DND-41 (cell line): Measurements from ENCODE around the gene ZC3H18.

Experiments used
- ATAC-seq: fragments of 200-7000 bp; cut with Tn5 transposase; 3 replicates; pipeline ENCODE4 v1.9.1; 2021; ENCODE audit warnings: low read depth; ENCODE audit not compliant: insufficient read depth
- DNase-seq: peaks from one replicate; pipeline ENCODE4 v3.0.0-alpha.2; 2020
- H2AFZ ChIP-seq: 2 replicates; pipeline ENCODE4 v1.6.0; 2012; ENCODE audit warnings: low read depth, low read length
- H3K27ac ChIP-seq: 2 replicates; pipeline ENCODE4 v1.5.1; 2012; ENCODE audit warnings: low read length, inconsistent platforms
- H3K27me3 ChIP-seq: fragments of 200-600 bp; sonication (generic); 2 replicates; pipeline ENCODE4 v1.6.0; 2012; ENCODE audit warnings: low read length, mild to moderate bottlenecking, inconsistent platforms; ENCODE audit not compliant: insufficient read depth, poor library complexity
- H3K36me3 ChIP-seq: 2 replicates; pipeline ENCODE4 v1.5.1; 2012; ENCODE audit warnings: low read length, inconsistent platforms; ENCODE audit not compliant: insufficient read depth
- H3K4me1 ChIP-seq: 2 replicates; pipeline ENCODE4 v1.5.1; 2012; ENCODE audit warnings: mild to moderate bottlenecking, low read length; ENCODE audit not compliant: insufficient read depth
- H3K4me2 ChIP-seq: 2 replicates; pipeline ENCODE4 v1.6.0; 2012; ENCODE audit warnings: mild to moderate bottlenecking, moderate library complexity, low read length, inconsistent platforms; ENCODE audit not compliant: insufficient read depth
- H3K4me3 ChIP-seq, 2 experiments: fragments of 200-600 bp in 1 of 2; shearing (Covaris generic) in 1 of 2; 2 replicates each; pipeline ENCODE4 v1.5.1; 2012 to 2016; ENCODE audit warnings: inconsistent platforms in 2 of 2, low read length in 2 of 2, mild to moderate bottlenecking in 2 of 2, low read depth in 1 of 2, moderate library complexity in 1 of 2
- H3K79me2 ChIP-seq: 2 replicates; pipeline ENCODE4 v1.6.0; 2012; ENCODE audit warnings: low read length, inconsistent platforms; ENCODE audit not compliant: insufficient read depth
- H3K9ac ChIP-seq: 2 replicates; pipeline ENCODE4 v1.6.0; 2012; ENCODE audit warnings: low read depth, mild to moderate bottlenecking, inconsistent platforms, low read length, moderate library complexity
- H3K9me3 ChIP-seq: 2 replicates; pipeline ENCODE4 v1.5.1; 2012; ENCODE audit warnings: low read length, moderate library complexity, mild to moderate bottlenecking, inconsistent platforms; ENCODE audit not compliant: insufficient read depth, severe bottlenecking
- H4K20me1 ChIP-seq: 2 replicates; pipeline ENCODE4 v1.6.0; 2012; ENCODE audit warnings: low read length; ENCODE audit not compliant: insufficient read depth
- EZH2 ChIP-seq: IDR thresholded peaks from 3 replicates; pipeline ENCODE4 v1.6.1; 2012; ENCODE audit warnings: borderline replicate concordance, low read depth, mild to moderate bottlenecking, moderate library complexity, low read length, inconsistent platforms; ENCODE audit not compliant: severe bottlenecking
- TF ChIP-seq, protein P1 (sequence below): IDR thresholded peaks from 2 replicates; pipeline ENCODE4 v1.5.1; 2012; ENCODE audit warnings: borderline replicate concordance, low read length, moderate library complexity, mild to moderate bottlenecking; ENCODE audit not compliant: poor library complexity, severe bottlenecking; ENCODE audit errors: extremely low read depth

Gene ZC3H18

DNA sequence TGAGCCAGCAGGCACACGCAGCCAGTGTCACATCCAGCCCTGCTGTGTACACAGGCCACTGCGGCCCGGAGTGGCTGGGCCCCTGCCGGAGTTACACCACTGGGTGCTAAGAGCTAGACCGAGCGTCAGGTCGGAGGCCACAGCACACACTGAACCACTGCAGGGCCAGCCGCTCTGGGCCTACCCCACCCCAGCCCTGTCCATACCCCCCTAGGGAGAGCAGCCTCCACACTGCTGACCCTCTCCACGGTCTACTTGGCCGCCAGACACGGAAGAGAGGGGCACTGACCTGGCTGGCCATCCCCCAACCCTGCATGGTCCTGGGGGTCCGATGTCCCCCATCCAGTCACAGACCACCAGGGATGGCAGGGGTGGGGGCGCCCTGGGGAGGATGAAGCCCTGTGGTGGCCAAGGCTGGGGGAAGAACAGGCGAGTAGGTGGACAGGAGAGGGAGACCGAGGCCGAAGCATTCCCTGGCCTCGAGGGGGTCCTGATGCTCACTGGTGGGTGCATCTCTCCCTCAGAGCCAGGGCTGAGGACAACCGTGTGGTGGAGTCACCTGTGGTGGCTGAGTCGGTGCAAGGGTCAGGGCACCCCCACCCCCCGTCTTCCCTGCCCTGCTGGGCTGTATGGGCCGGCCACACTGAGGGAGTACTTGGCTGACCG, 34.9 kb upstream of the ZC3H18 start:
- H3K36me3 ChIP-seq: no peaks in the 10 kb centered on the region; the same call in 1 of the 2 replicates
- TF ChIP-seq, protein P1, sequence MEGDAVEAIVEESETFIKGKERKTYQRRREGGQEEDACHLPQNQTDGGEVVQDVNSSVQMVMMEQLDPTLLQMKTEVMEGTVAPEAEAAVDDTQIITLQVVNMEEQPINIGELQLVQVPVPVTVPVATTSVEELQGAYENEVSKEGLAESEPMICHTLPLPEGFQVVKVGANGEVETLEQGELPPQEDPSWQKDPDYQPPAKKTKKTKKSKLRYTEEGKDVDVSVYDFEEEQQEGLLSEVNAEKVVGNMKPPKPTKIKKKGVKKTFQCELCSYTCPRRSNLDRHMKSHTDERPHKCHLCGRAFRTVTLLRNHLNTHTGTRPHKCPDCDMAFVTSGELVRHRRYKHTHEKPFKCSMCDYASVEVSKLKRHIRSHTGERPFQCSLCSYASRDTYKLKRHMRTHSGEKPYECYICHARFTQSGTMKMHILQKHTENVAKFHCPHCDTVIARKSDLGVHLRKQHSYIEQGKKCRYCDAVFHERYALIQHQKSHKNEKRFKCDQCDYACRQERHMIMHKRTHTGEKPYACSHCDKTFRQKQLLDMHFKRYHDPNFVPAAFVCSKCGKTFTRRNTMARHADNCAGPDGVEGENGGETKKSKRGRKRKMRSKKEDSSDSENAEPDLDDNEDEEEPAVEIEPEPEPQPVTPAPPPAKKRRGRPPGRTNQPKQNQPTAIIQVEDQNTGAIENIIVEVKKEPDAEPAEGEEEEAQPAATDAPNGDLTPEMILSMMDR: no peak
- TF ChIP-seq EZH2: no peak
- H3K27me3 ChIP-seq: no peaks in the 10 kb centered on the region
- ATAC-seq (no peak), DNase-seq (no peak)
- no peak overlapping the region for H3K27ac ChIP-seq
- H3K9me3 ChIP-seq: no peaks in the 10 kb centered on the region
- peaks cover 9% of the 10 kb centered on the region for H3K4me1 ChIP-seq
- H2AFZ ChIP-seq: no peak overlapping the region
- H3K4me2 ChIP-seq: peak overlapping the region; percentile 83
- H3K79me2 ChIP-seq: peaks cover 5% of the 10 kb centered on the region; the same call in 1 of the 2 replicates
- peak overlapping the region; percentile 76; the same call in 1 of the 2 replicates for H3K9ac ChIP-seq
- no peaks in the 10 kb centered on the region; the same call in 1 of the 2 replicates for H4K20me1 ChIP-seq
- peak overlapping the region in 1 of 2 experiments; percentile 62; a peak in 3 of 4 replicates for H3K4me3 ChIP-seq

DNA sequence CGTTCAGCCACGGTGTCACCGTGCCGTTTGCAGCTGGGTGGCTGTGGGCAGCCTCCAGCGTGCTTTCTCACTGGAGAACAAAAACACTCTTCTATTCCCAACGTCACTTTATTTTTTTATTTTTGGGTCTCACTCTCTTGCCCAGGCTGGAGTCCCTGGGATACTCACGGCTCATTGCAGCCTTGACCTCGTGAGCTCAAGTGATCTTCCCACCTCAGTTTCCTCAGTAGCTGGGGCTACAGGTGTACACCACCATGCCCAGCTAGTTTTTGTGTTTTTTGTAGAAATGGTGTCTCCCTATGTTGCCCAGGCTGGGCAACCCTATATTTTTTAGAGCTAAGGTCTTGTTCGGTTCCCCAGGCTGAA, 34.4 kb upstream of the ZC3H18 start:
- no peaks in the 10 kb centered on the region for H3K27me3 ChIP-seq
- no peak overlapping the region for H3K27ac ChIP-seq
- H3K4me1 ChIP-seq: peaks cover 9% of the 10 kb centered on the region
- H2AFZ ChIP-seq: no peak overlapping the region
- H3K4me2 ChIP-seq: peak overlapping the region; percentile 83; the same call in 1 of the 2 replicates
- TF ChIP-seq, protein P1: no peak
- TF ChIP-seq EZH2: no peak
- H3K36me3 ChIP-seq: no peaks in the 10 kb centered on the region; the same call in 1 of the 2 replicates
- H3K79me2 ChIP-seq: peaks cover 5% of the 10 kb centered on the region; the same call in 1 of the 2 replicates
- DNase-seq (no peak), ATAC-seq (no peak)
- H3K9me3 ChIP-seq: no peaks in the 10 kb centered on the region
- H3K9ac ChIP-seq: no peak overlapping the region
- no peak overlapping the region for H3K4me3 ChIP-seq
- no peaks in the 10 kb centered on the region; the same call in 1 of the 2 replicates for H4K20me1 ChIP-seq

DNA sequence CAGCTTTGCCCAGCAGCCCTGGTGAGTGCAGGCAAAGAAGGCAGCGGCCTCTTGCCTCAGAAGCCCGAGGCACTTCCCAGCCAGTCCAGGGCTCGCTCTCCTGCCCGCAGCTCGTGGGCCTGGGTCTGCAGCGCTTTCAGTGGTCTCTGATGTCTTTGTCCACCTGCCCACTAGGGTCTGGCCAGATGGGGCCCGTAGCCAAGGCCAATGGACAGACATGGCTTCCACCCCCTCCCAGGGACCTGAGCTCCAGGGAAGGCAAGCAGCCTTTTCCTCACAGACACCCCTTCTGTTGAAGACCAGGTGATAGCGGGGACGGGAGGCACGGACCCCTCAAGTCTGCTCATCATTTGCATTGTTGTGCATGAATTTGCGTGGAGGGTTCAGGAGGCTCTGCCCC, 33.7 kb upstream of the ZC3H18 start:
- H3K36me3 ChIP-seq: no peaks in the 10 kb centered on the region; the same call in 1 of the 2 replicates
- no peak overlapping the region for H3K4me2 ChIP-seq
- peaks cover 9% of the 10 kb centered on the region for H3K4me1 ChIP-seq
- no peak overlapping the region for H2AFZ ChIP-seq
- no peak overlapping the region for H3K27ac ChIP-seq
- ATAC-seq (no peak), DNase-seq (no peak)
- H3K9ac ChIP-seq: no peak overlapping the region
- no peak overlapping the region for H3K4me3 ChIP-seq
- peaks cover 5% of the 10 kb centered on the region; the same call in 1 of the 2 replicates for H3K79me2 ChIP-seq
- TF ChIP-seq EZH2: no peak
- TF ChIP-seq, protein P1: no peak
- no peaks in the 10 kb centered on the region for H3K27me3 ChIP-seq
- no peaks in the 10 kb centered on the region; the same call in 1 of the 2 replicates for H4K20me1 ChIP-seq
- no peaks in the 10 kb centered on the region for H3K9me3 ChIP-seq
